Activated B cell treated with CpG ODN at 0.5 μM for 24 hours (primary cell): ENCODE data around the gene BST2. TPM values are rescaled to one million over a fixed set of nuclear protein-coding genes. Genes with fewer than 3 reads are reported as not detected.

Source experiments
- ATAC-seq: fragments of 200-7000 bp; cut with Tn5 transposase; one replicate; pipeline ENCODE4 v1.10.0; 2021; ENCODE audit warnings: low read depth, mild to moderate bottlenecking, moderate library complexity
- CTCF ChIA-PET: fragments of 350-600 bp; sonication (Branson Sonifier 250); formaldehyde crosslinking; loops from one replicate; lab custom pipeline; 2021; ENCODE audit warnings: antibody characterized with exemption; lab: Charles Lee
- POLR2A ChIA-PET: fragments of 350-600 bp; sonication (Branson Sonifier 250); formaldehyde crosslinking; loops from one replicate; lab custom pipeline; 2021; ENCODE audit warnings: antibody characterized with exemption; lab: Charles Lee
- DNase-seq: peaks from one replicate; pipeline ENCODE4 v3.0.0; 2022
- H3K27ac Mint-ChIP-seq: one replicate; pipeline ENCODE4 v1.8.0; 2020; ENCODE audit warnings: mixed read lengths
- H3K27me3 Mint-ChIP-seq: one replicate; pipeline ENCODE4 v1.8.0; 2021; ENCODE audit warnings: mixed read lengths
- H3K36me3 Mint-ChIP-seq: one replicate; pipeline ENCODE4 v1.8.0; 2021; ENCODE audit warnings: low read depth, mixed read lengths
- H3K4me1 Mint-ChIP-seq: one replicate; pipeline ENCODE4 v1.8.0; 2021; ENCODE audit warnings: mixed read lengths
- H3K4me3 Mint-ChIP-seq: one replicate; pipeline ENCODE4 v1.8.0; 2020; ENCODE audit warnings: mild to moderate bottlenecking, mixed read lengths
- H3K9me3 Mint-ChIP-seq: one replicate; pipeline ENCODE4 v1.8.0; 2020; ENCODE audit warnings: mixed read lengths
- intact Hi-C: fragments of 100-400 bp; cut with micrococcal nuclease; formaldehyde crosslinking; loops from one replicate; pipeline ENCODE4 v1.15.1; 2024
- total RNA-seq: library from RNA; stranded (reverse); gene quantifications from 2 replicates; pipeline ENCODE4 v1.2.3, GENCODE V29; 2022
- TF ChIP-seq, protein P1 (sequence below): fragments of 200-600 bp; IDR thresholded peaks from one replicate; pipeline ENCODE4 v1.8.0; 2022; ENCODE audit warnings: antibody characterized with exemption, mild to moderate bottlenecking

Gene BST2
- total RNA-seq, 1 donor from 2014 or later, result 121 TPM

DNA sequence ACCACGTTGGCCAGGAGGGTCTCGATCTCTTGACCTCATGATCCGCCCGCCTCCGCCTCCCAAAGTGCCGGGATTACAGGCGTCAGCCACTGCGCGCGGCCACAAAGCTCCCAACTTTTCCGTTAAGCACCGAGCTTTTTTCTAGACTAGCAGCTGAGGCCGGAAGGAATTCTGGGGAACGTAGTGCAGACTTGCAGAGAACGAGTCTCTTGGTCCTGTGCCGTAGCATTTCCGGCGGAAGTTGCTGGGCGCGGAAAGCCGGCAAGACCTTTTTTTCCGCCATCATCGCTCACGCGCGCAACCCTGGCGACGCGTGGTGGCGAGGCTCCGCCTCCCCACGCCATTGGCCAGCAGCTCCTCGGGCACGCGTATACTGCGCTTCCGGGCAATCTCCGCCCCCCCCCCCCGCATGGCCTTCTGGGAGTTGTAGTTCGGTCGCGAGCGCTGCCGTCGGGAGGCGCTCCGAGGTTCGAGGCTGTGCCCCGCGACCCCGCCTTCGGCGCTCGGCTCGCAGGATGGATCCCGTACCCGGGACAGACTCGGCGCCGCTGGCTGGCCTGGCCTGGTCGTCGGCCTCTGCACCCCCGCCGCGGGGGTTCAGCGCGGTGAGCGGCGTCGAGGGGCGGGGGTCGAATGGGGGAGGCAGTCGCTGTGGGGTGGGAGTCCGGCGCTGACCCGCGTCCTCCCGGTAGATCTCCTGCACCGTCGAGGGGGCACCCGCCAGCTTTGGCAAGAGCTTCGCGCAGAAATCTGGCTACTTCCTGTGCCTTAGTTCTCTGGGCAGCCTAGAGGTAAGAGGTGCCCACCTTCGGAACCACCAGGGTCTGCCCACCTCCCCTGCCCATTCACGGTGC, 14.4 kb upstream of the BST2 start, which contains the start of gene MVB12A:
TSS of gene MVB12A (plus strand) at position 427 of the 854 bp plus-strand sequence. CDS start at position 516, 89 bp downstream.
- Mint-ChIP-seq H3K4me3 (peak within 1 kb of the TSS; percentile 95), H3K27ac (peak within 1 kb of the TSS; percentile 93), H3K27me3 (no peaks in the 10 kb centered on the region), H3K9me3 (no peaks in the 10 kb centered on the region), H3K36me3 (peaks cover 26% of the 10 kb centered on the region), H3K4me1 (peaks cover 16% of the 10 kb centered on the region)
- TF ChIP-seq, protein P1, sequence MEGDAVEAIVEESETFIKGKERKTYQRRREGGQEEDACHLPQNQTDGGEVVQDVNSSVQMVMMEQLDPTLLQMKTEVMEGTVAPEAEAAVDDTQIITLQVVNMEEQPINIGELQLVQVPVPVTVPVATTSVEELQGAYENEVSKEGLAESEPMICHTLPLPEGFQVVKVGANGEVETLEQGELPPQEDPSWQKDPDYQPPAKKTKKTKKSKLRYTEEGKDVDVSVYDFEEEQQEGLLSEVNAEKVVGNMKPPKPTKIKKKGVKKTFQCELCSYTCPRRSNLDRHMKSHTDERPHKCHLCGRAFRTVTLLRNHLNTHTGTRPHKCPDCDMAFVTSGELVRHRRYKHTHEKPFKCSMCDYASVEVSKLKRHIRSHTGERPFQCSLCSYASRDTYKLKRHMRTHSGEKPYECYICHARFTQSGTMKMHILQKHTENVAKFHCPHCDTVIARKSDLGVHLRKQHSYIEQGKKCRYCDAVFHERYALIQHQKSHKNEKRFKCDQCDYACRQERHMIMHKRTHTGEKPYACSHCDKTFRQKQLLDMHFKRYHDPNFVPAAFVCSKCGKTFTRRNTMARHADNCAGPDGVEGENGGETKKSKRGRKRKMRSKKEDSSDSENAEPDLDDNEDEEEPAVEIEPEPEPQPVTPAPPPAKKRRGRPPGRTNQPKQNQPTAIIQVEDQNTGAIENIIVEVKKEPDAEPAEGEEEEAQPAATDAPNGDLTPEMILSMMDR, result no peak
- peak; percentile 97 for ATAC-seq
- CTCF ChIA-PET, result interaction anchor here (0.7 to 1.6 kb wide), 4 partner anchors 15 to 437 kb away, joined by 3 to 5 read pairs (median 3); partner anchors contain the start of genes BST2 and DDA1
- peak; percentile 91 for DNase-seq
- intact Hi-C loops, result loop anchor here (1.0 to 2.0 kb wide), 6 partner anchors 15 to 111 kb away; partner anchors contain the start of genes BST2, DDA1, GTPBP3 and SLC27A1
- POLR2A ChIA-PET, result interaction anchor here (0.5 to 2.9 kb wide), 22 partner anchors 8 to 751 kb away, joined by 3 to 60 read pairs (median 4); partner anchors contain the start of genes ANO8, BST2, JAK3 and MRPL34

DNA sequence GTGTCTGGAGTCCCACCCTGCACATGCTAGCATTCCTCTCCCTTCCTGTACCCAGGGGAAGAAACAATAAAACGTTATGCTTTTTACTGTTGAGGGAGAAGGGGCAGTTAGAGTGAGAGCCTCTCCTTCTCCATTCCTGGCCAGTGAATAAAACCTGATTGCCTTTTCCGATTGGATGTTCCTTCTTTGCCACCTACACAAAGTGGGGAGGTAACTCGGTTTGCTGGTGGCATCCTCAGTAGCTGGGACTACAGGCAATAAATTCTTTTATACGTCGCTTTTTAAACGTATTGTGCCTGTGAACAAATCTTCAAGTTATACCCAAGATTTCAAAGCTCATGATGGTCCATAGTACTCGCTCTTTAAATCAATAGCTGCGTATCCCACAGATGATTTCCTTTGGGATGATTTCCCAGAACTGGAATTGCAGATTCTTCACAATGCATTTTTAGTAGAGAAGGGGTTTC, 13.8 kb upstream of the BST2 start:
- CTCF ChIA-PET, result interaction anchor here (0.7 to 1.6 kb wide), 4 partner anchors 14 to 437 kb away, joined by 3 to 5 read pairs (median 3); partner anchors contain the start of genes BST2 and DDA1
- Mint-ChIP-seq H3K4me1 (peaks cover 16% of the 10 kb centered on the region), H3K27ac (peak overlapping the region; percentile 93), H3K4me3 (peak overlapping the region; percentile 95), H3K36me3 (peaks cover 29% of the 10 kb centered on the region), H3K9me3 (no peaks in the 10 kb centered on the region), H3K27me3 (no peaks in the 10 kb centered on the region)
- ATAC-seq (no peak), DNase-seq (no peak)
- intact Hi-C loops, result loop anchor here (1.0 to 2.0 kb wide), 5 partner anchors 14 to 110 kb away; partner anchors contain the start of genes BST2, DDA1, GTPBP3 and SLC27A1
- TF ChIP-seq, protein P1, result no peak
- POLR2A ChIA-PET, result interaction anchor here (0.5 to 2.9 kb wide), 19 partner anchors 8 to 751 kb away, joined by 3 to 60 read pairs (median 4); partner anchors contain the start of genes ANO8, BST2, JAK3 and MRPL34

DNA sequence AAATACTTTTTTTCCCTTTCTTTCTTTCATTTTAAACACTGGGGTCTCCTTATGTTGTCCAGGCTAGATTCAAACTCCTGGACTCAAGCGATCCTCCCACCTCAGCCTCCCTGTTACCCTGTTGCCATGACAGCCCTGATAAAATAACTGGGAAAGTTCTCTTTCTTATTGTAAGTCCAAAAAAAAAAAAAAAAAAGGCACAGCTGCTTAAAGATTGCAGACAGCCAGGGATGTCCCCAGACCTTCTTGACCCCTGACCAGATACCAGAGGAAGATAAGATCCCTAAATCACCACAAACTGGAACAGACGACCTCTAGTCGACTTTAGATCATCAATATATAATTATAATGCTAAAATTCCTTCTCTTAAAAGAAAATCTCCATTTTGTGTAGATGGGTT, 13.3 kb upstream of the BST2 start:
- peaks cover 31% of the 10 kb centered on the region for H3K36me3 Mint-ChIP-seq
- peak overlapping the region; percentile 12 for H3K27ac Mint-ChIP-seq
- no peak for DNase-seq
- peaks cover 16% of the 10 kb centered on the region for H3K4me1 Mint-ChIP-seq
- TF ChIP-seq, protein P1, result no peak
- H3K27me3 Mint-ChIP-seq, result no peaks in the 10 kb centered on the region
- intact Hi-C loops, result loop anchor here (1.0 to 2.0 kb wide), 5 partner anchors 13 to 109 kb away; partner anchors contain the start of genes BST2, DDA1, GTPBP3 and SLC27A1
- H3K4me3 Mint-ChIP-seq, result peak overlapping the region; percentile 95
- no peaks in the 10 kb centered on the region for H3K9me3 Mint-ChIP-seq
- no peak for ATAC-seq
- ChIA-PET POLR2A (interaction anchor here (0.6 to 2.9 kb wide), 6 partner anchors 12 to 442 kb away, joined by 3 to 60 read pairs (median 8); partner anchors contain the start of genes ANO8, BST2, MRPL34 and OCEL1), CTCF (interaction anchor here (1.0 kb wide), 1 partner anchor 438 kb away, joined by 3 read pairs; no protein-coding TSS in a partner anchor)

DNA sequence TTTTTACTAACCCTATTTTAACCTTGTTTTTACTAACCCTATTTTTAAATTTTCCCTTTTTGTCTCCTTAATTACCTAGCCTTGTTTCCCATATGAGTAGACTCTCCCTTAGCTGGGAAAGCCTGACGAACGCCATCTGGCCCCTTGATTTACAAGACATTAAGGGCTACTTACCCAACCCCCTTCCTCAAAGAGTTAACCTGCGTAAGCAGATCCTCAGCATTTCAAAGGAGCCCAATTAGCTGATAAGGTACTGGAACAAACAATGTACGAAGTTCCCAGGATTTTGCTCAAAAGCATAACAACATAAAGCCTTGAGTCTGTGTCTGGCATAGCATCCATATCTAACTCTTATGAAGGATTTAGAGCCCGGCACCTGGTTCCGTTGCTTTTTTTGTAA, 9.7 kb upstream of the BST2 start:
- H3K9me3 Mint-ChIP-seq, result no peaks in the 10 kb centered on the region
- CTCF ChIA-PET, result no interaction called here
- H3K36me3 Mint-ChIP-seq, result peaks cover 45% of the 10 kb centered on the region
- TF ChIP-seq, protein P1, result no peak
- no peak overlapping the region for H3K27ac Mint-ChIP-seq
- no peak for DNase-seq
- POLR2A ChIA-PET, result no interaction called here
- ATAC-seq, result no peak
- intact Hi-C loops, result no loop called here
- H3K4me3 Mint-ChIP-seq, result no peak overlapping the region
- H3K4me1 Mint-ChIP-seq, result peaks cover 11% of the 10 kb centered on the region
- H3K27me3 Mint-ChIP-seq, result no peaks in the 10 kb centered on the region
